ENCODE results near the gene VWF.

VWF gene

DNA sequence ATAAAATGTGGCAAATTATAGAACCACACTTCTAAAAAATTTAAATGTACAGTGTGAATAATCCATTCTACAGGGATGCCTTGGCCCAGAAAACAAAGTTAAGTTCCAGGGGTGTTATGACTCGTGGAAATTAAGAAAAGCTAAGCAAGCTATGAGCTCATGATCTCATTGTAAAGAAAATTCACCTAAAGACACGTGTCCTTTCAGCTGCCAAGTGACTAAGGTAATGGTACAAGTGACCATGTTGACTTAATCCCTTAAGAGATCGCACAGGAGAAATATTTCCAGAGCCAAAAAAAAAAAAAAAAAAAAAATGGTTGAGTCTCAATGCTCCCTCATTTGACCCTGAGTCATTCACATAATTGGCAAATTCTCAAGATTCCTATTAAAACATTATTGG is 128.0 kb downstream of the VWF start:
- no peaks in the 10 kb centered on the region for H3K27me3 ChIP-seq (ENCODE audit: control insufficient read depth, insufficient read depth, low read length)
- no peak overlapping the region for H3K9ac ChIP-seq (ENCODE audit: low read length)
- H3K4me3 ChIP-seq (ENCODE audit: low read length): no peak overlapping the region
- no peaks in the 10 kb centered on the region for H3K4me1 ChIP-seq (ENCODE audit: control insufficient read depth, insufficient read depth, low read length)
- no peaks in the 10 kb centered on the region for H3K9me3 ChIP-seq (ENCODE audit: control insufficient read depth, low read length)
- H3K36me3 ChIP-seq (ENCODE audit: control insufficient read depth, insufficient read depth, low read length): no peaks in the 10 kb centered on the region

- H3K36me3 ChIP-seq (ENCODE audit: control insufficient read depth, insufficient read depth, low read length): no peaks in the 10 kb centered on the region
- H3K4me3 ChIP-seq (ENCODE audit: low read length): no peak overlapping the region
These were observed 134.8 kb downstream of the VWF start for GRCh38 chr12:5989621-5990020.

DNA sequence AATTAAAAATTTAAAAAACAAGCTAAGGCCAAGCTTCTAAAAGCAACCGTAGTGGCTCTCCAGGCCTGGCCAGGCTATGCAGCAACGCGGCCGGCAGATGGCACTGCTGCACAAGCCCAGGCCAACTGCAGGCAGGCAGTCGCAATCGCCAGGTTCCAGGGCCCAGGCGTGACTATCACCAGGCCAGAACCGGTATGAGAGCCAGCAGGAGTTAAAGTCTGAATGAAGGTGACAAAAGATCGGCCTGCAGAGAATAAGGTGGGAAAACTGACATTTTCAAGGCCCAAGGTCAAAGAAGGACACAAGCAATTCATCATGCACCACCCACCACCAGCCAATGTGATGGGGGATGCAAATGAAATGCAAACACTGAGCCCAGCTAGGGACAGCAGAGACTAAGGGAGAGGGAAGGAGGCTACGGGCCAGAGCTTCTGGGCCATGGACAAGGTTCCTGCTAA is 135.8 kb downstream of the VWF start:
- no peak overlapping the region for H3K9ac ChIP-seq (ENCODE audit: low read length)
- no peak overlapping the region for H3K4me3 ChIP-seq (ENCODE audit: low read length)
- no peaks in the 10 kb centered on the region for H3K9me3 ChIP-seq (ENCODE audit: control insufficient read depth, low read length)
- no peaks in the 10 kb centered on the region for H3K36me3 ChIP-seq (ENCODE audit: control insufficient read depth, insufficient read depth, low read length)
- H3K4me1 ChIP-seq (ENCODE audit: control insufficient read depth, insufficient read depth, low read length): no peaks in the 10 kb centered on the region
- no peaks in the 10 kb centered on the region for H3K27me3 ChIP-seq (ENCODE audit: control insufficient read depth, insufficient read depth, low read length)

More at GRCh38 chr12:5989621-5990020, 134.8 kb downstream of the VWF start:
- H3K9ac ChIP-seq (ENCODE audit: low read length): no peak overlapping the region
- no peaks in the 10 kb centered on the region for H3K27me3 ChIP-seq (ENCODE audit: control insufficient read depth, insufficient read depth, low read length)
- H3K4me1 ChIP-seq (ENCODE audit: control insufficient read depth, insufficient read depth, low read length): no peaks in the 10 kb centered on the region
- H3K9me3 ChIP-seq (ENCODE audit: control insufficient read depth, low read length): no peaks in the 10 kb centered on the region

- Histone ChIP-seq H3K27me3 (ENCODE audit: control insufficient read depth, insufficient read depth, low read length) (no peaks in the 10 kb centered on the region), H3K36me3 (ENCODE audit: control insufficient read depth, insufficient read depth, low read length) (no peaks in the 10 kb centered on the region), H3K4me1 (ENCODE audit: control insufficient read depth, insufficient read depth, low read length) (no peaks in the 10 kb centered on the region), H3K4me3 (ENCODE audit: low read length) (no peak overlapping the region), H3K9ac (ENCODE audit: low read length) (no peak overlapping the region), H3K9me3 (ENCODE audit: control insufficient read depth, low read length) (no peaks in the 10 kb centered on the region)
These were observed 136.4 kb downstream of the VWF start for GRCh38 chr12:5988088-5988487.

DNA sequence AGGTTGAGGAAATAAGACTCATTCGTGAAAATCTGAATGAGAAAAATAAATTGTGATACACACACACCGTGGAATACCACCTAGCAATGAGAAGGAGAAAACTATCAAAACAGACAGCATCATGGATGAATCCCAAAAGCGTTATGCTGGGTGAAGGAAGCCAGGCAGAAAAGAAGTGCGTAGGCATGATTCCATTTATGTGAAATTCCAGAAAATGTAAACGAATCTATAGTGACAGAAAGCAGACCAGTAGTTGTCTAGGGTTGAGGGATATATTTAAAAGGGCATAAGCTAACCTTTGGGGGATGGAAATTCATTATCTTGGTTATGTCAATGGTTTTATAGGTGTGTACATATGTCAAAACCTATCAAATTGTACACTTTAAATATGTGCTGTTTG is 136.9 kb downstream of the VWF start:
- Histone ChIP-seq H3K27me3 (ENCODE audit: control insufficient read depth, insufficient read depth, low read length) (no peaks in the 10 kb centered on the region), H3K9ac (ENCODE audit: low read length) (no peak overlapping the region), H3K9me3 (ENCODE audit: control insufficient read depth, low read length) (no peaks in the 10 kb centered on the region), H3K36me3 (ENCODE audit: control insufficient read depth, insufficient read depth, low read length) (no peaks in the 10 kb centered on the region), H3K4me3 (ENCODE audit: low read length) (no peak overlapping the region), H3K4me1 (ENCODE audit: control insufficient read depth, insufficient read depth, low read length) (no peaks in the 10 kb centered on the region)

- H3K36me3 ChIP-seq (ENCODE audit: control insufficient read depth, insufficient read depth, low read length): no peaks in the 10 kb centered on the region
- H3K4me3 ChIP-seq (ENCODE audit: low read length): no peak overlapping the region
- H3K9me3 ChIP-seq (ENCODE audit: control insufficient read depth, low read length): no peaks in the 10 kb centered on the region
- no peaks in the 10 kb centered on the region for H3K27me3 ChIP-seq (ENCODE audit: control insufficient read depth, insufficient read depth, low read length)
- H3K4me1 ChIP-seq (ENCODE audit: control insufficient read depth, insufficient read depth, low read length): no peaks in the 10 kb centered on the region
- no peak overlapping the region for H3K9ac ChIP-seq (ENCODE audit: low read length)
These were observed 139.0 kb downstream of the VWF start for GRCh38 chr12:5985471-5985870.

GRCh38 chr12:5984873-5985272 is 139.6 kb downstream of the VWF start:
- Histone ChIP-seq H3K9me3 (ENCODE audit: control insufficient read depth, low read length) (no peaks in the 10 kb centered on the region), H3K27me3 (ENCODE audit: control insufficient read depth, insufficient read depth, low read length) (no peaks in the 10 kb centered on the region), H3K4me3 (ENCODE audit: low read length) (no peak overlapping the region), H3K9ac (ENCODE audit: low read length) (no peak overlapping the region), H3K4me1 (ENCODE audit: control insufficient read depth, insufficient read depth, low read length) (no peaks in the 10 kb centered on the region), H3K36me3 (ENCODE audit: control insufficient read depth, insufficient read depth, low read length) (no peaks in the 10 kb centered on the region)

GRCh38 chr12:5982106-5982505 is 142.4 kb downstream of the VWF start:
- Histone ChIP-seq H3K9ac (ENCODE audit: low read length) (no peak overlapping the region), H3K27me3 (ENCODE audit: control insufficient read depth, insufficient read depth, low read length) (no peaks in the 10 kb centered on the region), H3K36me3 (ENCODE audit: control insufficient read depth, insufficient read depth, low read length) (no peaks in the 10 kb centered on the region), H3K4me1 (ENCODE audit: control insufficient read depth, insufficient read depth, low read length) (no peaks in the 10 kb centered on the region), H3K4me3 (ENCODE audit: low read length) (no peak overlapping the region), H3K9me3 (ENCODE audit: control insufficient read depth, low read length) (no peaks in the 10 kb centered on the region)

- H3K27me3 ChIP-seq (ENCODE audit: control insufficient read depth, insufficient read depth, low read length): no peaks in the 10 kb centered on the region
These were observed 146.9 kb downstream of the VWF start for GRCh38 chr12:5977556-5977955.

DNA sequence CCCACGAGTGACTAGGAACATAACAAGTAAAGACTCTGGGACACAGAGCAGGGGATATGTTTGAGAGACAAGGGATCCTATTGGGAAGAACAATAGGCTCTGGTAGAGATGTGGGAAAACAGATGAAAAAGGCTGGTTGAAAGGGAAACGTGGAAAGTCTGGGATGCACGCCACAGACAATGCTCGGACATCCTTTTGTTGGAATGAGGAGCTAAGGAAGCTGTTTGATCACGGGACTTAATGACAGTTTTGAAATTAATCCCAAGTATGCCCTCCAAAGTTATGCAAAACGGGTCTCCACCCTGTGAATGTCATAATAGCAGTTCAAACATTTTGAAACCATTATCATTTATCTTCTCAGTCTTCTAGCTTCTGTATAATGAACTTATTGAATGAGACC is 147.8 kb downstream of the VWF start:
- Histone ChIP-seq H3K36me3 (ENCODE audit: control insufficient read depth, insufficient read depth, low read length) (no peaks in the 10 kb centered on the region), H3K4me1 (ENCODE audit: control insufficient read depth, insufficient read depth, low read length) (no peaks in the 10 kb centered on the region), H3K9ac (ENCODE audit: low read length) (no peak overlapping the region), H3K27me3 (ENCODE audit: control insufficient read depth, insufficient read depth, low read length) (no peaks in the 10 kb centered on the region), H3K9me3 (ENCODE audit: control insufficient read depth, low read length) (no peaks in the 10 kb centered on the region), H3K4me3 (ENCODE audit: low read length) (no peak overlapping the region)

More at GRCh38 chr12:5977556-5977955, 146.9 kb downstream of the VWF start:
- H3K4me3 ChIP-seq (ENCODE audit: low read length): no peak overlapping the region
- H3K9me3 ChIP-seq (ENCODE audit: control insufficient read depth, low read length): no peaks in the 10 kb centered on the region
- no peaks in the 10 kb centered on the region for H3K4me1 ChIP-seq (ENCODE audit: control insufficient read depth, insufficient read depth, low read length)
- no peak overlapping the region for H3K9ac ChIP-seq (ENCODE audit: low read length)
- H3K36me3 ChIP-seq (ENCODE audit: control insufficient read depth, insufficient read depth, low read length): no peaks in the 10 kb centered on the region

DNA sequence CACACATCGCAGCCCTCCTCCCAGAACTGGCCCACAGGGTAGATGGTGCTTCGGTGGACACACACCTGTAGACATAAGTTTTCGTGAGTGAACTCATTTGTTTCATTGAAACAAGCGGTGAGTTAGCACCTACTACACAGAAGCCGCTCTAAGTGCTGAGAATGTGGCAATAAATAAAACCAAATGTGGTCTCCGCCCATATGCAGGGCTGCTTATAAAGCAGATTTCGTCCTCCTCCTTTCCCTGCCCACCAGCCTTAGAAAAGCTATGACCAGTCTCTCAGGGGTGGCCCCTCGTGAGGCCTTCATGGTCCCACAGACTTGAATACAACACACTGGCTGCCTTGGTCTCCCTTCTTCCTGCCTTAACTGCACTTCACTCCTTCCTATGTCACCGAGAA is 148.3 kb downstream of the VWF start:
- no peaks in the 10 kb centered on the region for H3K27me3 ChIP-seq (ENCODE audit: control insufficient read depth, insufficient read depth, low read length)
- no peaks in the 10 kb centered on the region for H3K9me3 ChIP-seq (ENCODE audit: control insufficient read depth, low read length)
- H3K36me3 ChIP-seq (ENCODE audit: control insufficient read depth, insufficient read depth, low read length): no peaks in the 10 kb centered on the region
- H3K9ac ChIP-seq (ENCODE audit: low read length): no peak overlapping the region
- no peaks in the 10 kb centered on the region for H3K4me1 ChIP-seq (ENCODE audit: control insufficient read depth, insufficient read depth, low read length)
- H3K4me3 ChIP-seq (ENCODE audit: low read length): no peak overlapping the region

- no peak overlapping the region for H3K4me3 ChIP-seq (ENCODE audit: low read length)
- H3K36me3 ChIP-seq (ENCODE audit: control insufficient read depth, insufficient read depth, low read length): no peaks in the 10 kb centered on the region
These were observed 150.9 kb downstream of the VWF start for GRCh38 chr12:5973461-5974115.

DNA sequence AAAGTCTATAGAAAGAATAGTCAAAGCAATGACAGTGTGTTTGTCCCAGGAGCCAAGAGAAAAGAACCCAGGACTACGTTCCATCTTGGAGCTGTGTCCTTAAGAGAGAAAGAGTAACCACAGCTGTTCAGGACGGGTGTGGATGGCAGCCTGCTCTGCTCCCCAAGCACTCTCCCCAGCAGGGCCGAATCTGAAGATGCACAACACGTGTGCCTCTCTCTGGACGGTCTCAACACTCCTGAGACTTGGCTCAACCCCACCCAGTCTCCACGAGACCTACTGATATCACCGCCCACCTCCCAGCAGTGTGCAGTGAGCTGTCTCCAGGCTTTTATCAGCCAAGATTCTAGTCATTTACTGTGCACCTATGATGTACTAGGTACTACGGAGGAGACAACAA is 152.1 kb downstream of the VWF start:
- H3K4me3 ChIP-seq (ENCODE audit: low read length): no peak overlapping the region
- H3K27me3 ChIP-seq (ENCODE audit: control insufficient read depth, insufficient read depth, low read length): no peaks in the 10 kb centered on the region
- H3K9ac ChIP-seq (ENCODE audit: low read length): no peak overlapping the region
- H3K9me3 ChIP-seq (ENCODE audit: control insufficient read depth, low read length): no peaks in the 10 kb centered on the region
- no peaks in the 10 kb centered on the region for H3K4me1 ChIP-seq (ENCODE audit: control insufficient read depth, insufficient read depth, low read length)
- H3K36me3 ChIP-seq (ENCODE audit: control insufficient read depth, insufficient read depth, low read length): no peaks in the 10 kb centered on the region

More at GRCh38 chr12:5973461-5974115, 150.9 kb downstream of the VWF start:
- Histone ChIP-seq H3K27me3 (ENCODE audit: control insufficient read depth, insufficient read depth, low read length) (no peaks in the 10 kb centered on the region), H3K9ac (ENCODE audit: low read length) (no peak overlapping the region), H3K4me1 (ENCODE audit: control insufficient read depth, insufficient read depth, low read length) (no peaks in the 10 kb centered on the region), H3K9me3 (ENCODE audit: control insufficient read depth, low read length) (no peaks in the 10 kb centered on the region)
